DOHH2 (cell line): ENCODE results near the gene KRT6B.

ENCODE experiments used
- H3F3A ChIP-seq: fragments of 200-600 bp; sonication (generic), shearing (Covaris generic); 2 replicates; pipeline ENCODE4 v1.6.0; 2016; ENCODE audit warnings: antibody characterized with exemption, mild to moderate bottlenecking; ENCODE audit not compliant: control insufficient read depth, insufficient read depth
- H3K27ac ChIP-seq: fragments of 200-600 bp; sonication (generic); 2 replicates; pipeline ENCODE4 v1.5.1; 2014; ENCODE audit warnings: low read depth, mild to moderate bottlenecking, low read length, moderate library complexity
- H3K27me3 ChIP-seq: fragments of 200-600 bp; sonication (generic); 2 replicates; pipeline ENCODE4 v1.6.1; 2014; ENCODE audit warnings: mild to moderate bottlenecking, low read length, mixed read lengths; ENCODE audit not compliant: control insufficient read depth
- H3K36me3 ChIP-seq: fragments of 200-600 bp; sonication (generic); 2 replicates; pipeline ENCODE4 v1.6.1; 2014; ENCODE audit warnings: mild to moderate bottlenecking, low read length, moderate library complexity, mixed read lengths; ENCODE audit not compliant: control insufficient read depth
- H3K4me1 ChIP-seq: fragments of 200-600 bp; sonication (generic); 2 replicates; pipeline ENCODE4 v1.6.1; 2014; ENCODE audit warnings: mild to moderate bottlenecking, low read length, mixed read lengths; ENCODE audit not compliant: control insufficient read depth
- H3K4me2 ChIP-seq: fragments of 200-600 bp; sonication (generic); 2 replicates; pipeline ENCODE4 v1.6.0; 2014; ENCODE audit warnings: mild to moderate bottlenecking, low read length, moderate library complexity
- H3K4me3 ChIP-seq: fragments of 200-600 bp; sonication (generic); 2 replicates; pipeline ENCODE4 v1.5.1; 2014; ENCODE audit warnings: mild to moderate bottlenecking, low read length, mixed read lengths
- H3K79me2 ChIP-seq: fragments of 200-600 bp; sonication (generic); 2 replicates; pipeline ENCODE4 v1.6.1; 2014; ENCODE audit warnings: mild to moderate bottlenecking, low read length, mixed read lengths; ENCODE audit not compliant: control insufficient read depth
- H3K9me2 ChIP-seq: fragments of 200-600 bp; sonication (generic); replicated peaks from 2 replicates; pipeline ENCODE4 v1.6.1; 2014; ENCODE audit warnings: mild to moderate bottlenecking, low read length, mixed read lengths; ENCODE audit not compliant: control insufficient read depth
- H3K9me3 ChIP-seq: fragments of 200-600 bp; sonication (generic); 2 replicates; pipeline ENCODE4 v1.6.1; 2014; ENCODE audit warnings: antibody characterized with exemption, low read length, mixed read lengths; ENCODE audit not compliant: control insufficient read depth, insufficient read depth
- H4K20me1 ChIP-seq: fragments of 200-600 bp; sonication (generic); 2 replicates; pipeline ENCODE4 v1.6.0; 2014; ENCODE audit warnings: low read depth, mild to moderate bottlenecking, antibody characterized with exemption, low read length, moderate library complexity; ENCODE audit not compliant: control insufficient read depth, insufficient read depth
- CTCF ChIP-seq: fragments of 200-600 bp; sonication (generic); IDR thresholded peaks from one replicate; pipeline ENCODE4 v1.5.1; 2014; ENCODE audit warnings: antibody characterized with exemption, mild to moderate bottlenecking, low read depth, low read length; ENCODE audit not compliant: poor library complexity, severe bottlenecking
- EZH2phosphoT487 ChIP-seq: fragments of 200-600 bp; sonication (generic); IDR thresholded peaks from 2 replicates; pipeline ENCODE4 v1.6.1; 2017; ENCODE audit warnings: borderline replicate concordance, mild to moderate bottlenecking, antibody characterized with exemption, low read length, moderate library complexity, mixed read lengths

KRT6B gene

GRCh38 chr12:52401526-52401925 is 50.4 kb downstream of the KRT6B start:
- H3K9me2 ChIP-seq, result no peaks in the 10 kb centered on the region
- H4K20me1 ChIP-seq, result no peaks in the 10 kb centered on the region
- no peak overlapping the region for H3K4me2 ChIP-seq
- no peaks in the 10 kb centered on the region for H3F3A ChIP-seq
- no peaks in the 10 kb centered on the region for H3K9me3 ChIP-seq
- TF ChIP-seq EZH2phosphoT487, result no peak
- H3K36me3 ChIP-seq, result no peaks in the 10 kb centered on the region
- H3K27ac ChIP-seq, result no peak overlapping the region
- H3K79me2 ChIP-seq, result no peaks in the 10 kb centered on the region
- H3K4me1 ChIP-seq, result no peaks in the 10 kb centered on the region
- H3K4me3 ChIP-seq, result no peak overlapping the region
- H3K27me3 ChIP-seq, result peaks cover 3% of the 10 kb centered on the region; the same call in 1 of the 2 replicates

- Histone ChIP-seq H4K20me1 (no peaks in the 10 kb centered on the region), H3K36me3 (no peaks in the 10 kb centered on the region), H3K4me2 (no peak overlapping the region), H3K79me2 (no peaks in the 10 kb centered on the region), H3K9me3 (no peaks in the 10 kb centered on the region), H3K27ac (no peak overlapping the region), H3K27me3 (peaks cover 3% of the 10 kb centered on the region; the same call in 1 of the 2 replicates), H3K4me3 (no peak overlapping the region), H3K4me1 (no peaks in the 10 kb centered on the region), H3K9me2 (no peaks in the 10 kb centered on the region), H3F3A (no peaks in the 10 kb centered on the region)
- TF ChIP-seq EZH2phosphoT487, result no peak
- TF ChIP-seq CTCF, result no peak
These were observed 51.0 kb downstream of the KRT6B start for GRCh38 chr12:52400906-52401305.

GRCh38 chr12:52399756-52400155 is 52.2 kb downstream of the KRT6B start:
- Histone ChIP-seq H3K79me2 (no peaks in the 10 kb centered on the region), H3F3A (no peaks in the 10 kb centered on the region), H3K9me3 (no peaks in the 10 kb centered on the region), H3K27me3 (peaks cover 3% of the 10 kb centered on the region; the same call in 1 of the 2 replicates), H3K4me3 (no peak overlapping the region), H3K27ac (no peak overlapping the region), H4K20me1 (no peaks in the 10 kb centered on the region), H3K9me2 (no peaks in the 10 kb centered on the region), H3K36me3 (no peaks in the 10 kb centered on the region), H3K4me1 (no peaks in the 10 kb centered on the region), H3K4me2 (no peak overlapping the region)
- TF ChIP-seq CTCF, result no peak

- Histone ChIP-seq H3K27ac (no peak overlapping the region), H3K9me2 (no peaks in the 10 kb centered on the region), H3K36me3 (no peaks in the 10 kb centered on the region), H3K4me1 (no peaks in the 10 kb centered on the region), H3K4me3 (no peak overlapping the region), H4K20me1 (no peaks in the 10 kb centered on the region), H3K4me2 (no peak overlapping the region), H3K9me3 (no peaks in the 10 kb centered on the region), H3K27me3 (peaks cover 3% of the 10 kb centered on the region; the same call in 1 of the 2 replicates), H3K79me2 (no peaks in the 10 kb centered on the region), H3F3A (no peaks in the 10 kb centered on the region)
- TF ChIP-seq CTCF, result no peak
- no peak for TF ChIP-seq EZH2phosphoT487
These were observed 53.8 kb downstream of the KRT6B start for GRCh38 chr12:52398176-52398575.
